ENCODE measurements around the gene CHRNG.

GRCh38 chr2:232529806-232530547, 9.5 kb upstream of the CHRNG start:
- TF ChIP-seq, protein P1, sequence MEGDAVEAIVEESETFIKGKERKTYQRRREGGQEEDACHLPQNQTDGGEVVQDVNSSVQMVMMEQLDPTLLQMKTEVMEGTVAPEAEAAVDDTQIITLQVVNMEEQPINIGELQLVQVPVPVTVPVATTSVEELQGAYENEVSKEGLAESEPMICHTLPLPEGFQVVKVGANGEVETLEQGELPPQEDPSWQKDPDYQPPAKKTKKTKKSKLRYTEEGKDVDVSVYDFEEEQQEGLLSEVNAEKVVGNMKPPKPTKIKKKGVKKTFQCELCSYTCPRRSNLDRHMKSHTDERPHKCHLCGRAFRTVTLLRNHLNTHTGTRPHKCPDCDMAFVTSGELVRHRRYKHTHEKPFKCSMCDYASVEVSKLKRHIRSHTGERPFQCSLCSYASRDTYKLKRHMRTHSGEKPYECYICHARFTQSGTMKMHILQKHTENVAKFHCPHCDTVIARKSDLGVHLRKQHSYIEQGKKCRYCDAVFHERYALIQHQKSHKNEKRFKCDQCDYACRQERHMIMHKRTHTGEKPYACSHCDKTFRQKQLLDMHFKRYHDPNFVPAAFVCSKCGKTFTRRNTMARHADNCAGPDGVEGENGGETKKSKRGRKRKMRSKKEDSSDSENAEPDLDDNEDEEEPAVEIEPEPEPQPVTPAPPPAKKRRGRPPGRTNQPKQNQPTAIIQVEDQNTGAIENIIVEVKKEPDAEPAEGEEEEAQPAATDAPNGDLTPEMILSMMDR (conservative IDR thresholded peaks at IDR 0.05; ENCODE audit: low read depth in 2 of 2), result no peak
- TF ChIP-seq, protein P2, sequence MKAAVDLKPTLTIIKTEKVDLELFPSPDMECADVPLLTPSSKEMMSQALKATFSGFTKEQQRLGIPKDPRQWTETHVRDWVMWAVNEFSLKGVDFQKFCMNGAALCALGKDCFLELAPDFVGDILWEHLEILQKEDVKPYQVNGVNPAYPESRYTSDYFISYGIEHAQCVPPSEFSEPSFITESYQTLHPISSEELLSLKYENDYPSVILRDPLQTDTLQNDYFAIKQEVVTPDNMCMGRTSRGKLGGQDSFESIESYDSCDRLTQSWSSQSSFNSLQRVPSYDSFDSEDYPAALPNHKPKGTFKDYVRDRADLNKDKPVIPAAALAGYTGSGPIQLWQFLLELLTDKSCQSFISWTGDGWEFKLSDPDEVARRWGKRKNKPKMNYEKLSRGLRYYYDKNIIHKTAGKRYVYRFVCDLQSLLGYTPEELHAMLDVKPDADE (IDR thresholded peaks at IDR 0.05), result no peak
- TF ChIP-seq ZNF331 (CRISPR knock-in tag; IDR thresholded peaks at IDR 0.05; ENCODE audit: low read depth), result no peak
- TF ChIP-seq, protein P3, sequence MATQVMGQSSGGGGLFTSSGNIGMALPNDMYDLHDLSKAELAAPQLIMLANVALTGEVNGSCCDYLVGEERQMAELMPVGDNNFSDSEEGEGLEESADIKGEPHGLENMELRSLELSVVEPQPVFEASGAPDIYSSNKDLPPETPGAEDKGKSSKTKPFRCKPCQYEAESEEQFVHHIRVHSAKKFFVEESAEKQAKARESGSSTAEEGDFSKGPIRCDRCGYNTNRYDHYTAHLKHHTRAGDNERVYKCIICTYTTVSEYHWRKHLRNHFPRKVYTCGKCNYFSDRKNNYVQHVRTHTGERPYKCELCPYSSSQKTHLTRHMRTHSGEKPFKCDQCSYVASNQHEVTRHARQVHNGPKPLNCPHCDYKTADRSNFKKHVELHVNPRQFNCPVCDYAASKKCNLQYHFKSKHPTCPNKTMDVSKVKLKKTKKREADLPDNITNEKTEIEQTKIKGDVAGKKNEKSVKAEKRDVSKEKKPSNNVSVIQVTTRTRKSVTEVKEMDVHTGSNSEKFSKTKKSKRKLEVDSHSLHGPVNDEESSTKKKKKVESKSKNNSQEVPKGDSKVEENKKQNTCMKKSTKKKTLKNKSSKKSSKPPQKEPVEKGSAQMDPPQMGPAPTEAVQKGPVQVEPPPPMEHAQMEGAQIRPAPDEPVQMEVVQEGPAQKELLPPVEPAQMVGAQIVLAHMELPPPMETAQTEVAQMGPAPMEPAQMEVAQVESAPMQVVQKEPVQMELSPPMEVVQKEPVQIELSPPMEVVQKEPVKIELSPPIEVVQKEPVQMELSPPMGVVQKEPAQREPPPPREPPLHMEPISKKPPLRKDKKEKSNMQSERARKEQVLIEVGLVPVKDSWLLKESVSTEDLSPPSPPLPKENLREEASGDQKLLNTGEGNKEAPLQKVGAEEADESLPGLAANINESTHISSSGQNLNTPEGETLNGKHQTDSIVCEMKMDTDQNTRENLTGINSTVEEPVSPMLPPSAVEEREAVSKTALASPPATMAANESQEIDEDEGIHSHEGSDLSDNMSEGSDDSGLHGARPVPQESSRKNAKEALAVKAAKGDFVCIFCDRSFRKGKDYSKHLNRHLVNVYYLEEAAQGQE (IDR thresholded peaks at IDR 0.05; ENCODE audit: unreplicated experiment), result no peak
- TF ChIP-seq EZH2 (IDR thresholded peaks at IDR 0.05; ENCODE audit: low read depth, unreplicated experiment), result no peak
- no peak for TF ChIP-seq STAT1 (IDR thresholded peaks at IDR 0.05; ENCODE audit: unreplicated experiment)
